ENCODE data around the gene BICDL1. TPM values are rescaled to one million over a fixed set of nuclear protein-coding genes. Genes with fewer than 3 reads are reported as not detected.

BICDL1 gene
- total RNA-seq, 1 experiment from 2014 or later = 18.2 TPM

DNA sequence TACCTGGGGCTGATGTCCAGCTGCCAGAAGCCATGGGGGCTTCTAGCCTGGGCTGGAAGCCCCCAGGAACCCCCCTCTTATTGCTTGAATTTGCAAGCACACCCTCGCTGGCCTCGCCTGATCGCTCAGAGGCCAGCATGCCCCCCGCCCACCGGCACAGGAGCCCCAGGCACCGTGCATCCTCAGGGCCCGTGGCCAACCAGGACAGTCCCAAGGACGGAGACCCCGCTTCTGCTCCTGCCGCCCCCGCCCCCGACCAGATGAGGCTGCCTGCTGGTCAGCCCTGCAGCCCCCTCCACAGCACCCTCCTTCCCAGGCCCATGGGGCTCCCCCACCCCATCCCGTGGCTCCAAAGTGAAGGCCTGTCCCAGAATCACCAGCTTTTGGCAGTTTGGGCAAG, 106.3 kb downstream of the BICDL1 start:
- ATAC-seq (no peak), DNase-seq (ENCODE audit: low read depth, low spot score) (no peak)
- POLR2A ChIA-PET = interaction anchor here (0.7 kb wide), 1 partner anchor 22 kb away, joined by 4 read pairs; no protein-coding TSS in a partner anchor
- intact Hi-C loops (cut with micrococcal nuclease) = no loop called here
- no peak overlapping the region for H3K27ac ChIP-seq (ENCODE audit: low read depth, low read length)
- no peak for TF ChIP-seq POLR2AphosphoS5 (IDR thresholded peaks at IDR 0.05; ENCODE audit: low read depth, low read length)
- no peak overlapping the region for H3K4me3 ChIP-seq (replicated peaks in 1 of 2; ENCODE audit: low read depth in 1 of 2, low read length in 2 of 2)
- peaks cover 10% of the 10 kb centered on the region; the same call in 1 of the 2 replicates for H3K79me2 ChIP-seq (ENCODE audit: insufficient read depth, low read length)
- no TSS peak for BruUV-seq (replicated peaks)
- peaks cover 8 to 19% of the 10 kb centered on the region in 2 experiments; a peak in 3 of 4 replicates for H3K36me3 ChIP-seq (ENCODE audit: control insufficient read depth in 1 of 2, insufficient read depth in 2 of 2, low read length in 2 of 2)
- no peaks in the 10 kb centered on the region for H3K27me3 ChIP-seq (ENCODE audit: insufficient read depth, low read length)
- no peaks in the 10 kb centered on the region for H3K9me2 ChIP-seq (ENCODE audit: insufficient read depth)
- no peaks in the 10 kb centered on the region for H4K20me1 ChIP-seq (ENCODE audit: insufficient read depth)
- no peak overlapping the region for H3K4me2 ChIP-seq (ENCODE audit: low read length)
- no peaks in the 10 kb centered on the region for H3K4me1 ChIP-seq (ENCODE audit: control insufficient read depth in 1 of 2, insufficient read depth in 2 of 2, low read length in 2 of 2)
- RAD21 ChIA-PET (ENCODE audit: low non-redundant PET in 1 of 2, low total read pairs in 2 of 2, uncharacterized antibody in 2 of 2, unreplicated experiment in 2 of 2) = no interaction called here
- CTCF ChIA-PET = no interaction called here
- no peaks in the 10 kb centered on the region for H3K9me3 ChIP-seq (ENCODE audit: control insufficient read depth in 1 of 2, insufficient read depth in 1 of 2, low read depth in 1 of 2, low read length in 2 of 2)
- no peak overlapping the region for H2AFZ ChIP-seq (ENCODE audit: low read depth, low read length, poor library complexity, severe bottlenecking)
- no peak overlapping the region for H3K9ac ChIP-seq (ENCODE audit: low read length)

DNA sequence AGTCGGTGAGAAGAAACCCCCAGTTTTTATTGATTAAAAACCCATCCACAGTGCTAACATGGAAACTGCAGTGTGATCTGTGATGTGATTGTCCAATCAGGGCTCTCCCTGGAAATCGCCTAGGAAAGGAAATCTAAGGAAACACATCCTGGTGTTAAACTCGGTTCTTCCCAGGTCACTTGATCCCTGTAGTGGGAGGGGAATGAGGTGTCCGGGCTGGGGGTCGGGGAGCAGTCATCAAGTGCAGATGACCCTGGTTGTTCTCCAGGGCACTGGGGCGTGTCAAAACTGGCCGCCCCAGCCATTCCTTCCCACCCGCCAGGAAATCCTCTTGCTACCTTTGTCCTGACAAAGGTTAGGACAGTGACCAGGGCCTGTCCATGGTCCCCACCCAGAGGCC, 106.7 kb downstream of the BICDL1 start:
- no peak overlapping the region for H3K9ac ChIP-seq (ENCODE audit: low read length)
- POLR2A ChIA-PET = interaction anchor here (0.7 kb wide), 1 partner anchor 21 kb away, joined by 4 read pairs; no protein-coding TSS in a partner anchor
- peaks cover 8 to 19% of the 10 kb centered on the region in 2 experiments; a peak in 3 of 4 replicates for H3K36me3 ChIP-seq (ENCODE audit: control insufficient read depth in 1 of 2, insufficient read depth in 2 of 2, low read length in 2 of 2)
- H2AFZ ChIP-seq (ENCODE audit: low read depth, low read length, poor library complexity, severe bottlenecking) = no peak overlapping the region
- no peaks in the 10 kb centered on the region for H3K4me1 ChIP-seq (ENCODE audit: control insufficient read depth in 1 of 2, insufficient read depth in 2 of 2, low read length in 2 of 2)
- DNase-seq (ENCODE audit: low read depth, low spot score) (no peak), ATAC-seq (no peak)
- H3K4me3 ChIP-seq (replicated peaks in 1 of 2; ENCODE audit: low read depth in 1 of 2, low read length in 2 of 2) = no peak overlapping the region
- H3K4me2 ChIP-seq (ENCODE audit: low read length) = no peak overlapping the region
- H3K27me3 ChIP-seq (ENCODE audit: insufficient read depth, low read length) = no peaks in the 10 kb centered on the region
- BruUV-seq (replicated peaks) = no TSS peak
- H3K9me2 ChIP-seq (ENCODE audit: insufficient read depth) = no peaks in the 10 kb centered on the region
- H3K9me3 ChIP-seq (ENCODE audit: control insufficient read depth in 1 of 2, insufficient read depth in 1 of 2, low read depth in 1 of 2, low read length in 2 of 2) = no peaks in the 10 kb centered on the region
- H3K79me2 ChIP-seq (ENCODE audit: insufficient read depth, low read length) = peaks cover 13% of the 10 kb centered on the region; the same call in 1 of the 2 replicates
- intact Hi-C loops (cut with micrococcal nuclease) = no loop called here
- H3K27ac ChIP-seq (ENCODE audit: low read depth, low read length) = no peak overlapping the region
- RAD21 ChIA-PET (ENCODE audit: low non-redundant PET in 1 of 2, low total read pairs in 2 of 2, uncharacterized antibody in 2 of 2, unreplicated experiment in 2 of 2) = no interaction called here
- H4K20me1 ChIP-seq (ENCODE audit: insufficient read depth) = no peaks in the 10 kb centered on the region
- CTCF ChIA-PET = no interaction called here
- TF ChIP-seq CTCF (IDR thresholded peaks at IDR 0.05 in 2 of 3, conservative IDR thresholded peaks at IDR 0.05 in 1 of 3; ENCODE audit: borderline replicate concordance in 1 of 3, insufficient read depth in 1 of 3, low read depth in 2 of 3, low read length in 2 of 3) (no peak), YY1 (IDR thresholded peaks at IDR 0.05; ENCODE audit: extremely low read depth, insufficient replicate concordance, low read depth, low read length) (no peak), ELF1 (IDR thresholded peaks at IDR 0.05; ENCODE audit: borderline replicate concordance, low read depth) (no peak), POLR2AphosphoS5 (IDR thresholded peaks at IDR 0.05; ENCODE audit: low read depth, low read length) (no peak), EZH2phosphoT487 (IDR thresholded peaks at IDR 0.05; ENCODE audit: borderline replicate concordance) (no peak), SIN3A (IDR thresholded peaks at IDR 0.05; ENCODE audit: low read depth) (no peak), REST (IDR thresholded peaks at IDR 0.05; ENCODE audit: low read depth) (no peak), EGR1 (IDR thresholded peaks at IDR 0.05; ENCODE audit: low read depth) (no peak), ATF3 (IDR thresholded peaks at IDR 0.05) (no peak), SRF (IDR thresholded peaks at IDR 0.05; ENCODE audit: low read depth) (no peak), ZBTB33 (IDR thresholded peaks at IDR 0.05; ENCODE audit: extremely low read depth, insufficient replicate concordance, low read length) (no peak), ZFX (IDR thresholded peaks at IDR 0.05) (no peak)
